Uterus (tissue), 2 donors: ENCODE measurements around the gene PEAK1.

Experiments used
- CTCF ChIP-seq, 4 experiments: fragments of 200-600 bp in 2 of 4; fragments of 450-650 bp in 2 of 4; sonication (generic) in 2 of 4; IDR thresholded peaks; one replicate each; pipeline ENCODE4 v1.5.1; 2016 to 2019; ENCODE audit warnings: antibody characterized with exemption in 4 of 4, mild to moderate bottlenecking in 2 of 4, moderate library complexity in 1 of 4
- POLR2A ChIP-seq, 2 donors: fragments of 450-650 bp; IDR thresholded peaks; one replicate each; pipeline ENCODE4 v1.6.1; 2016; ENCODE audit warnings: antibody characterized with exemption in 2 of 2, mild to moderate bottlenecking in 1 of 2, moderate library complexity in 1 of 2

DNA sequence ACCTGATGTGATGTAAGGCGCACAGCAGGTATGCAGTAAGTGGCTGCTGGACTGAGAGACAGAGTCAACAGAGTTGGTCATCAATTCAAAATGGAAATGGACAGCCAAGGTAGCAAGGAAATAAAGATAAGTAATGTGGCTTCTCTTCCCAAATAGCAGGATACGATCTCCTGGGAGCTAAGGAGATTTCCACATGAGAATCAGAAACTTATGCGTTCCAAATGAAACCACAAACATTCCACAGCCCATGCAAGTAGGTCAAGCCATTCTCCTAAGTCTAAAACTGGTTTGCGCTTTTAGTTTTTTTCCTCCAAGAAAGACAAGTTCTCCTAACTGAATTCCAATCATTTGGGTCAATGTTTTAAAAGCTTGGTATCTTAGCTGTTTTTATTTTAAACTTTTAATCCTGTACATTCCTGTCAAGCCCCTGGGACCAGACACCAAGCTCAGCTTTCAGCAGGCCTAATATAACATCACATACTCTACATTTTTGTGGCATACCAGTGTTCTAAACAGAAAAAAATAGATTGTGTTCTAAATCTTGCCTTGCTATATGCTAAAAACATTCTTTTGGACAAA is 275.3 kb downstream of the PEAK1 start:
- TF ChIP-seq CTCF (IDR thresholded peaks at IDR 0.05) (no peak), POLR2A (IDR thresholded peaks at IDR 0.05) (no peak)
